NCI-H2081 (cell line): ENCODE results near the gene PLLP.
A peak's percentile ranks its signal among the peaks of the same experiment; 100 is the strongest.

Source experiments
- DNase-seq, 2 experiments: peaks; one replicate each; lab custom pipeline; 2025; lab: John Stamatoyannopoulos, UW

PLLP gene

DNA sequence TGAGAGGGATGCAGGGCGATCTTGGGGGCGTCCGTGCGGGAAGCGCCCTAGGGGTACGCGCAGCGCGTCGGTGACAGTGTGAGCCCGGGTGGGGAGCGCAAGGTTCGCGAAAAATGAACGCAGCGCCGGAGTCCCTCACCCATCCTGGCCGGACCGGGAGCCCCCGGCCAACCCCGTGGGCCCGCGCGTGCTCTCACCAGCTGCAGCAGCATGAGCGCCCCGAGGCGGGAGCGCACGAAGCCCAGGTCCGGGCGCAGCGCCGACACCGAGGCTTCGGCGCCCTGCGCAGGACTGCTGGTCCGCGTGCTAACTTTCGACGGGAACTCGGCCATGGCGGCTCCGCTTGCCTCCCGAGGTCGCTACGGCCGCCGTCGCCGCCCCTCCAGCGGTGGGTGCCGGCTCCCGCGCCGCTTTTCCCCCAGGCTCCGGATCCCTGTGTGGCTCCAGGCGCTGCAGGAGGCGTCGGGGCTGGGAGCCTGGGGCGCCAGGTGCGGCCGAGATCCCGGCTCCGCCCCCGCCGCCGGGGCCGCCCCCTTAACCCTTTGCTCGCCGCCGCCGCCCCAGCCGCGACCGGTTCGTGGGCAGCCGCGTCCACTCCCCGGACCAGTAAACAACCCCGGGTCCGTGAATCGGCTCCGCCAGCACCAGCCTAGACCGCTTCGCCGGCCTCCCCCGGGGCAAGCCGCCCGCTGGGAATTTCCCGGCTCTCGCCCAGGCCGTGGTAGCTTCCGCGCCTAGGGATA lies at the start of gene PLLP:
TSS of gene PLLP (minus strand) at position 464 of the 743 bp plus-strand sequence. CDS start at position 332, 132 bp downstream.
- DNase-seq = peak; percentile 32 to 53

DNA sequence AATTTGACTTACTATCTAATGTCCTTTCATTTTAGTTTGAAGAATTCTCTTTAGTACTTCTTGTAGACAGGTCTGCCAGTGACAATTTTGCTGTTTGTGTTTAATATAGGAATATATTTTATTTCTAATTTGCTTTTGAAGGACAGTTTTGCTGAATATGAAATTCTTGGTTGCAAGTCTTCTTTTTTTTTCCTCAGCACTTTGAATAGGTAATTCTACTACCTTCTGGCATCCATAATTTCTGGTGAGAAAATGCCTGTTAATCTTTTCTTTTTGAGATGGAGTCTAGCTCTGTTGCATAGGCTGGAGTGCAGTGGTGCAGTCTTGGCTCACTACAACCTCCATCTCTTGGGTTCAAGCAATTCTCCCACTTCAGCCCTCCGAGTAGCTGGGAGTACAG lies 48.9 kb upstream of the PLLP start:
- no peak for DNase-seq

DNA sequence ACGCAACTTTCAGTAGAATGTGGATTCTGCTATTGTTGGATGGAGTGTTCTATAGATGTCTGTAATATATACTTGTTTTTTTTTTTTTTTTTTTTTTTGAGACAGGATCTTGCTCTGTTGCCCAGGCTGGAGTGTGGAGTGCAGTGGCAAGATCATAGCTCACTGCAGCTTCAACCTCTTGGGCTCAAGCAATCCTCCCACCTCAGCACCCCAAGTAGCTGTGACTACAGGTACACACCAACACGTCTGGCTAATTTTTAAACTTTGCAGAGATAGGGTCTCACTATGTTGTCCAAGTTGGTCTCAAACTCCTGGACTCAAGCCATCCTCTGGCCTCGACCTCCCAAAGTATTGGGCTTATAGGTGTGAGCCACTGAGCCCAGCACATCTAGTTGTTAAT lies 46.9 kb upstream of the PLLP start:
- no peak for DNase-seq

- no peak for DNase-seq
Observed at GRCh38 chr16:57329718-57330327, 45.4 kb upstream of the PLLP start.

GRCh38 chr16:57325458-57325857 lies 41.0 kb upstream of the PLLP start:
- no peak for DNase-seq

DNA sequence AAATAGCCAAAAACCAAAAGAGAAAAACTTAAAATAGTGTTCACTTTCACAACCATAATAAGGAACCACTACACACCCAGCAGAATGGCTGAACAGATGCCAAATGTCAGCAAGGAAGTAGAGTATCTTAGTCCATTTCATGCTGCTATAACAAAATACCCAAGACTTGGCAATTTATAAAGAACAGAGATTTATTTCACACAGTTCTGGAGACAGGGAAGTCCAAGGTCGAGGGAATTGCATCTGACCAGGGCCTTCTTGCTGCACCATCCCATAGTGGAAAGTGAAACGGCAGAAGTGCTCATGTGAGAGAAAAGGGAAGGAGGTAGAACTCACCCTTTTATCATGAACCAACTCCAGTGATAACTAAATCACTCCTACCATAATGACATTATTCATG lies 40.3 kb upstream of the PLLP start:
- no peak for DNase-seq

GRCh38 chr16:57319646-57320045 lies 35.2 kb upstream of the PLLP start:
- DNase-seq = no peak

GRCh38 chr16:57318240-57318970 lies 33.9 kb upstream of the PLLP start:
- DNase-seq = no peak

DNA sequence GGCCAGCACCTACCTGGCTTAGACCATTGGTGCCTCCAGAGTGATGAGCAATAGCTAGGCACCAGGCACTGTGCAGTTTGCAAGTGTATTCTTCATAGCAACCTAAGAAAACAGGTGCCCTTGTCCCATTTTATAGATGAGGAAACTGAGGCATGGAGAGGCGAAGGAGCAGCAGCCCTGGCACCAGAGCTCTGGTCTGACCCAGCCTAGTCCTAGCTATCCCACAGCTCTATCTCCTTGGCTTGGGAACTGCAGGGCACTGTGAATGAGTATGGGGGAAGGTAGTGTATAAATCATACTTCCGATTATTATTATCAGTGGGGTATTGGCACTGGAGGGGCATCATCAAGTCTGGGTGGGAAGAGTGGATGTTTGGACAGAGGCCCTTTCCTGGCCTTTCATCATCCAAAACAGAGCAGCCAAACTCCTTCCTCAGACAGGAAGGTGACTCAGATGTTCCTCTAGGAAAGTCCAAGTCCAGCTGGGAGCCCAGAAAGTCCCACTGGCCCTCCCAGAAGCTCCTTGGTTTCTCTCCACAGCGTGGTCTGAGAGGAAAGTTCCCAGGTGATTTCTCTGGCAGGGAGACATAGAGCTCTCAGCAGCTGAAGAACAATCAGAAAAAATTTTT lies 32.0 kb upstream of the PLLP start:
- DNase-seq = no peak

DNA sequence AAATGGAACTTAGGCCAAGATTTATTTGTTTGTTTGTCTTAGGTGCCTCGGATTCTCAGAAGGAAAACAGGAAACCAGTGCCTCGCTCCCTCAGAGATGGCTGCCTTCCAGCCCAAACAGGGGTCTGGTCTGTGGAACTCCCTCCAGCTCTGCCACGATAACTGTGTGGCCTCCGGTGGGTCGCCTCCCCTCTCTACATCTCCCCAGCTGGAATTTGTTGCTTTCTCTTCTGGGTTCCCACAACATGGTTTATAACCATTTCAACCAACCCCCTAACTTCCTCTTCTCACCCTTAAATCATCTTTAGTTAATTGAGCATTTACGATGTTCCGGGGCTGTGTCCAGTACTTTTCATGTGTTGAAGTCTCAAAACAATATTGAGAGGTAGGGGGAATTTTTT lies 30.9 kb upstream of the PLLP start:
- no peak for DNase-seq

DNA sequence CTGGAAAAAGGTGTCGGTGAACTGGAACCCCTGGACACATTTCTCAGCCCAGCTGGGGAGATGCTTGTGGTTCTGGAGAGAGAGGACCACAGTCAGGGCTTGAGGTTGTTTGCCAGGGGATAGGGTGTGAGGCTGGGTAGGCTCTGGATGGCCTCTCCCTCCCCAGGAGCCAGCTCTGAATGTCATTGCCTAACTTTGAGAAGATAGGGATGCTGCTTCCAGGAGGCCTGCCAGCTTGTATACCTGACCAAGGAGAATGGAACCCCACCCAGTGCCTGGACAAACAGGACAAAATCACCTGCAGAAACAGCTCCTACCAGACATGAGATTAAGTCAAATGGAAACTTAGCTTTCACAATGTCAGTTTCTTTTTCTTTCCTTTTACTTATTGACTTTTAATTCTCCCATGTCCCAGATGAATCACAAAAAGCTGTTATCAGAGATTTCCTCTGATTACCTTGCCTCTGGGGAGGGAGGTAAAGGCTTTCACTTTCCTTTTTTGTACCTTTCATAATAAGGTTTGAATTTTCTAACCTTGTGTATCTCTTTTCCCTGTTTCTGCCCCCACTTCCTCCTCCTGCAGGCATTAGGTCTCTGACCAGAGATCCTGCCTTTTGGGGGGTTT lies 29.8 kb upstream of the PLLP start:
- DNase-seq = no peak

- DNase-seq = no peak
Observed at GRCh38 chr16:57313509-57313908, 29.0 kb upstream of the PLLP start.

GRCh38 chr16:57310801-57311200 lies 26.3 kb upstream of the PLLP start:
- DNase-seq = no peak

- DNase-seq = no peak
Observed at GRCh38 chr16:57308041-57308440, 23.6 kb upstream of the PLLP start.

- no peak for DNase-seq
Observed at GRCh38 chr16:57307365-57307764, 22.9 kb upstream of the PLLP start.

- no peak for DNase-seq
Observed at GRCh38 chr16:57306676-57307341, 22.3 kb upstream of the PLLP start.

DNA sequence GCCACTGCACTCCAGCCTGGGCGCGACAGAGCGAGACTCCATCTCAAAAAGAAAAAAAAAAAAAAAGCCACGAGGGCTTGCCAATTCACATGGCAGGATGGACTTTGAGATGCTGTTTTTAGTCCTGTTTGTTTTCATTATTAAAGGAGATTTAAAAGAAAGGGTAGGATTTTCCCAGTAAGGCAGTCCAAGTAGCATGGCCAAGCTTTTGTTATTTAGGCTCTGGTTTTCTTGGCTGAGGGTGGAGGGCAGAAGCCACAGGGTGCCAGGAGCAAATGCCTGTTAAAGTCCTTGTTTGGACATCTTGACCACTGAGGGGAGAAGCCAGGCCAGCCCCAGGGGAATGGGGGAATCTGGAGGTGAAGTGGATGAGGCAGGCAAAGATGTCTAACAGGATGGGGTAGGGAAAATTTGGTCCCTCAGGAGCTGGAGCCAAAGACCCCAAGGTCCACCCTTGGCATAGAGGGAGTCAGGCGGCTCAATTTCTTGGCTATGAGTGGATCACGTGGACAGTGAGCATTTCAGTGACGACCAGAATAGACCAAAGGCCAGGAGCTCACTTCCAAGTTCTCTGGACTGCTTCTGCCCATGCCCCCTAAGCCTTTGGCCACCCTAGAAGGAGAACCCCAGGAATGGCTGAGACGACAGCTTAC lies 20.8 kb upstream of the PLLP start:
- no peak for DNase-seq

DNA sequence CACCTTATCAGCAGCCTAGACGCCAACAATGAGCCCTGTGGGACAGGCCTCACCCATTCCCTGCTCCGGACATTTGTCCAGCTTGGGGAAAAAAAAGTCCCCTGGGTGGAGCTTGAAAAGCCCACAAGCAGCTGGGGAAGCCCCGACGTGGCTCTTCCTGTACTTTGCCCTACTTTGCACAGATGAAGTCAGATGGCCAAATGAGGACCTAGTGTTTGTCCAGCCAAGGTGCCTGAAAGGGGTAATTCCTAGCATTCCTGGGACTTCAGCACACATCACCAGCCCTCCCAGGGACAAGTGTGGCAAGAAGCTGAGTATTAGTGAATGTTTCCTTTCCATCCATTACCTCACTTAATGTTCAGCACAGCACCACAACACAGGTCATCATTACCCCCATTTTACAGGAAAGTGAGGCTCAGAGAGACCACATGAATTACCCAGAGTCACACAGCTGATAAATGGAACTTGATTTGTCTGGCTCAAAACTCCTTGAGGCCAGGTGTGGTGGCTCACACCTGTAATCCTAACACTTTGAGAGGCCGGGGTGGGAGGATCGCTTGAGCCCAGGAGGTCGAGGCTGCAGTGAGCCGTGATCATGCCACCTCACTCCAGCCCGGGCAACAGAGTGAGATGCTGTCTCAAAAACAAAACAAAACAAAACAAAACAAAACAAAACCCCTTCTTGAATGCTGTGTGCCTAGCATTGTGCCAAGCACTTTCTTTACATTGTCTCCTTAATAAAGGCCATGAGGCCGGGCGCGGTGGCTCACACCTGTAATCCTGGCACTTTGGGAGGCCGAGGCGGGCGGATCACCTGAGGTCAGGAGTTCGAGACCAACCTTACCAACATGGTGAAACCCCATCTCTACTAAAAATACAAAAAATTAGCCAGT lies 19.9 kb upstream of the PLLP start:
- DNase-seq = no peak

DNA sequence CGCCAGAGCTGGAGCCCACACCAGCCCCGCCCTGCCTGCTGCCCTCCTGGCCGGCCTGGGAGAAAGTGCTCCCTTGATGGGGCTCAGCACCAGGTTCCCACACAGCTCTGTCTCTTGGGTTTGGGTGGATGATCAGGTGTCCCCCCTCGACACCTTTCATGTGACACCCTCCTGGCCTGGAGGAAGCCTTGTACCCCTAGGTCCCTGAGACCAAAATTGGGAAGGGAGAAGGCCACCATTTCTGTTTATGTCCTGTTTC lies 19.4 kb upstream of the PLLP start:
- no peak for DNase-seq
